HG03064 (cell line): Measurements from ENCODE around the gene TASP1.
A peak's percentile ranks its signal among the peaks of the same experiment; 100 is the strongest.
"Not testable (repeated sequence)": the region's sequence is repeated elsewhere in the genome, so short reads cannot be mapped to it uniquely, and the experiment has no call there.

Experiments used
- ATAC-seq: cut with Tn5 transposase; IDR thresholded peaks from one replicate; pipeline ENCODE4 v1.9.1; 2021; ENCODE audit warnings: low read depth; ENCODE audit not compliant: unreplicated experiment

Gene TASP1, protein sequence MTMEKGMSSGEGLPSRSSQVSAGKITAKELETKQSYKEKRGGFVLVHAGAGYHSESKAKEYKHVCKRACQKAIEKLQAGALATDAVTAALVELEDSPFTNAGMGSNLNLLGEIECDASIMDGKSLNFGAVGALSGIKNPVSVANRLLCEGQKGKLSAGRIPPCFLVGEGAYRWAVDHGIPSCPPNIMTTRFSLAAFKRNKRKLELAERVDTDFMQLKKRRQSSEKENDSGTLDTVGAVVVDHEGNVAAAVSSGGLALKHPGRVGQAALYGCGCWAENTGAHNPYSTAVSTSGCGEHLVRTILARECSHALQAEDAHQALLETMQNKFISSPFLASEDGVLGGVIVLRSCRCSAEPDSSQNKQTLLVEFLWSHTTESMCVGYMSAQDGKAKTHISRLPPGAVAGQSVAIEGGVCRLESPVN

DNA sequence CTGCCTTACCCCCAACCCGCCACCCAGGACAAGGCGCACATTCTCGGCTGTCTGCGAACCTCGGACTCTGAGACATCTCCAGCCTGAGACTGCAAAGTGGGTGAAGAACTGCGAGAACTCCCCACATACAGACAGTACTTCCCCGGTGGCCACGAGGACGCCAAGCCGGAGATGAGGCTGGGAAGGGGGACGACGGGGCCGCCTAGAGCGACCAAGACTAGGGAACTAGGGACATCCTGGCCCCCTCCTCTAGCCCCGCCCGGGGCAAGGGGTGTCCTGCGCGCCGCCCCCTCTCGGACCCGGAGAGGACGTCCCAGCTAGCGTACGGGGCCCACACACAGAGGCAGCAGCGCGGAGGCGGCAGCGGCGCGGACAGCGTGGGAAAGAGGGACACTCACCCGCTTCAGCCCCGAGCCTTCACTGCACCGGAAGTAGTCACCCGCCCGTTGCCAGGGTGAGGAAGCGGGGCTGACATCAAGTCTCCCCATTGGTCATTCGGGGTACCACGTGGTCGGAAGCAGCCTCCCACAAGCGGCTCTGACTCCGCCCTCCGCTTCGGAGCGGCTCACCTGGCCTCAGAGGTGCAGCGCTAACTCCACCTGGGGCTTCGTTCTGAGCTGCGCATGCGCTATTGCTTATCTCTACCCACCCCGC, at the start of gene TASP1:
TSS of gene TASP1 (minus strand) at position 437 of the 654 bp plus-strand sequence. CDS start 8,854 bp downstream, outside the sequence.
- ATAC-seq = peak; percentile 100

- no peak for ATAC-seq
Measured at GRCh38 chr20:13687815-13688214, 49.1 kb upstream of the TASP1 start.

DNA sequence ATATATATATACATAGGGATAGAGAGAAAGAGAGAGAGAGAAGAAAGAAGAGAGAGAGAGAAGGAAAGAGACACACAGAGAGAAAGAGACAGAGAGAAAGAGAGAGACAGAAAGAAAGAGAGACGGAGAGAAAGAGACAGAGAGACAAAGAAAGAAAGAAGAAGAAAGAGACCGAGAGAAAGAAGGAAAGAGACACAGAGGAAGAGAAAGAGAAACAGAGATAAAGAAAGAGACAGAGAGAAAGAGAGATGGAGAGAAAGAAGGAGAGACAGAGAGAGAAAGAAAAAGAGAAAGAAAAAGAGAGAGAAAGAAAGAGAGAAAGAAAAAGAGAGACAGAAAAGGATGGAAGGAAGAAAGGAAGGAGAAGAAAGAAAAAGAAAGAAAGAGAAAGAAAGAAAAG, 46.9 kb upstream of the TASP1 start:
- no peak for ATAC-seq

GRCh38 chr20:13684566-13685222, 46.0 kb upstream of the TASP1 start:
- ATAC-seq = peak; percentile 77

DNA sequence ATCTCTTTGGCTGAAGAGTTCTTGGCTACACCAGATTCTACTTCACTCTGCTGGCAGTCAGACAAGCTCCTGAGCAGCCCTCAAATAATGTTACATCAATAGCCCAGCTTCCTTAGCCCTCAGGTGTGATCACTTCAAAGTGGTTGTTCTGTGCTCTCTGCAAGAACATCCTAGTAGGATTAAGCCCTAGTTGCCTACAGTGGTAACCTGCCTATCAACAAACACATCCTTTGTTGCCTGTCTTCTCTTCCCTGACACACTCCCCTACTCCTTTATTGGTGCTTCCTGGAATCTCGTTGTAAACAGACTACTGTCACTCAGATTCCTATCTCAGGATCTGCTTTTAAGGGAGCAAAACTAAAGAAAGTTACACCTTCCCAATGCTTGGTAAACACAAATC, 45.1 kb upstream of the TASP1 start:
- no peak for ATAC-seq

- ATAC-seq = peak; percentile 61
Measured at GRCh38 chr20:13681248-13682125, 42.8 kb upstream of the TASP1 start.

DNA sequence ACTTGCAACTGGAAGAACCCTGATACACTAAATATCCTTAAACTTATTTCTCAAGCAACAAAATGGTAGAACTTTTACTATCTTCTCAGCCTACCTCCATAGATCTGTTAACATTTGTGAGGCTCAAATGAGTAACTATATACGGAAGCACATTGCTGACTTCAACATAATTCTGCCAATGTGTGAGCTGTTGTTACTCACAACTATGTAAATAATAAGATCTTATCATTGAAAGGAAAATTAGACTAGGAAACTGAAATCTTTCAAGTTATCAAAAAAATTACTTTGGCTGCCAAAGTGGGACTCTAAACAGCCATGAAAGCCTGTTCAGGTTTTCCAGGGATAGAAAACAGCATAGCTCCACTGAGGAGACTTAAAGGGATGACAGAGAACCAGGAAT, 40.2 kb upstream of the TASP1 start:
- ATAC-seq = no peak

DNA sequence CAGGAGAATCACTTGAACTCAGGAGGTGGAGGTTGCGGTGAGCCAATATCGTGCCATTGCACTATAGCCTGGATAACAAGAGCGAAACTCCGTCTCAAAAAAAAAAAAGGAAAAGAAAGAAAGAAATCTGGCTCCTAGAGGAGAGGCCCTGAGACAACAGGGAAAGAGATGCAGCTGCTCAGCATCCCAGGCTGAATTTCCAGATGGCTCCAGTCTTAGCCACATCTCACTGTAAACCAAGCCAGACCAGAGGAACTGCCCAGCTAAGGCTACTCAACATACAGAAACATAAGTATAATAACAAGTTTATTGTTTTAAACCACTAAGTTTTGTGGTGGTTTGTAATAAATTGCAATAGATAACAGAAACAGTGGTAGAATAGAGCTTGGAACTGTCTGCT, 38.5 kb upstream of the TASP1 start:
- ATAC-seq = no peak

- no peak for ATAC-seq
Measured at GRCh38 chr20:13676682-13677081, 38.0 kb upstream of the TASP1 start.

DNA sequence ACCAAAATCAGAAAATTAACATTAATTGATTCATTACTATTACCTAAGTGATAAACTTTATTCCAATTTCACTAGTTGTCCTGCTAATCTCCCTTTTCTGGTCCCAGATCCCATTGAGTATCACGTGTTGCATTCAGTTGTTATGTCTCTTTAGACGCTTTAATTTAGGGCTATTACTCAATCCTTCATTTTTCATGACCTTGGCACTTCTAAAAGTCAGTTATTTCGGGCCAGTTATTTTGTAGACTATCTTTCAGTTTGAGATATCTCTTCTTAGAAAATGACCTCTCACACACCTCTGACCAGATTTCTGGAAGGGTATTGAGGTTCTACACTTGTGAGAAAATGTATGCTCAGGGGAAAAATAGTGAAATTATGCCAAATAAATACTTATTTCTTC, 34.0 kb upstream of the TASP1 start:
- ATAC-seq = no peak

DNA sequence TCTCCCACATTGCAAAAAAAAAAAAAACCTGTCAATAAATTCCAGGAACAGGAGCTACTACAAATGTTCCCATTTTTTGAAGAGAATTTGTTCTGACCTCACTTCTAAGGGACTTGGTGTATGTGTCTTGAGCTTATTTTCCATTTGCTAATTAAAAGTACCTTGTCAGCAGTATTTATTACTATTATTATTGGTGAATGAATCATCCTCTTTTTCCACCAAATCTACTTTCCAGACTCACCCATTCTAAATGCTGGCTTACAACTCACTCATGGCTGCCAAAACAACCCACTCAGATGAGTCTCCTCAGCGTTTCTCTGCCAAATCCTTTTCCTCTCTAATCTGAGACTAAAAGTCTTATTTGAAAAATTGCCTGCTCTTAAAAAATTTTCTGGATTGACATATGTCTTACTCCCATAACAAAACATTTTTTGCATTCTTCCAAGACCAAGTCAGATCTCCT, 33.2 kb upstream of the TASP1 start:
- ATAC-seq = no peak

- ATAC-seq = no peak
Measured at GRCh38 chr20:13671512-13671911, 32.8 kb upstream of the TASP1 start.

DNA sequence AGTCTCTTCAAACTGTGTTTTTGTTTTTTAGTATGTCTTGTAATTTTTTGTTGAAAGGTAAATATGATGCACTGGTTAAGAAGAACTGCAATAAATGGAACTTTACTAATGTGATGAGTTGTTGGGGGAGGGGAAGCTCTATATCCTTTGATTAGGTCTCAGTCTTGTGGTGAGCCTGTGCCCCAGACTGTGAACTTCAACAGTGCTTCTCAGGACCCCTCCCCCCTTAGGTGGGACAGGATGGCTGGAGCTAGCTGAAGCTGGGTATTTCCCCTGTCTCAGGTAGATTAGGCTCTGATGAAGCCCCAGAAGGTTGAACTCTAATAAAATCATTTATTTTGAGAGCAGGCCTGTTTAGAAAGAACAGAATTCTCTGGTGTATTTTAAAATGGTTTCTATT, 31.4 kb upstream of the TASP1 start:
- no peak for ATAC-seq

DNA sequence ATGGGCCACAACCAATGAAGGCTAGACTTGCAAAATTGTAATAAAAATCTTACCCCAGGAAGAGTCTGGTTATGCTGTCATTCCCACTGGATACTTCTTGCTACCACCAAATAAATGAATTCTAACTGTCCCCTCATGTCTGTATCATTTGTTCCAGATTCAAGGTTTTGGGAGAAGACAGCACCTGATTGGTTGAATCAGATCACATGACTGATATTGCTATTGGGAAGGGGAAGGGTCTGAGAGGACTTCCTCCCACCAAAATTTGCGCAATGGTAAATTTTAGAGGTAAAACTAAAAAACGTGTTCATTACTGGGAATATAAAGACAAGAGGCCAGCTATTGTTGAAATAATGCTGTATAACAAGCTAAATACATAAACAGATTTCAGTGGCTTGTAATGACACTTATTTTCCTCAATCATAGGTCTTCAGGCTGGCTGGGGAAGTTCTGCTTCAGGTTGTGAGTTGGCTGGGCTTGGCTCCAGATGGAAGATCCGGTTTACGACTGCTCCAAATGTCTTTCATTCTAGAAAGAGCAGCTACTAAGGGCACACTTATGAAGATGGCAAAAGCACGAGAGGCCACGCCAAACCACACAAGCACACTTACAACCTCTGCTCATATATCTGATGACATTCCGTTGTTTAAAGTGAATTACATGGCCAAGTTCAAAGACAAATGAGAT, 27.1 kb upstream of the TASP1 start:
- no peak for ATAC-seq

- ATAC-seq = no peak
Measured at GRCh38 chr20:13661070-13661685, 22.4 kb upstream of the TASP1 start.

DNA sequence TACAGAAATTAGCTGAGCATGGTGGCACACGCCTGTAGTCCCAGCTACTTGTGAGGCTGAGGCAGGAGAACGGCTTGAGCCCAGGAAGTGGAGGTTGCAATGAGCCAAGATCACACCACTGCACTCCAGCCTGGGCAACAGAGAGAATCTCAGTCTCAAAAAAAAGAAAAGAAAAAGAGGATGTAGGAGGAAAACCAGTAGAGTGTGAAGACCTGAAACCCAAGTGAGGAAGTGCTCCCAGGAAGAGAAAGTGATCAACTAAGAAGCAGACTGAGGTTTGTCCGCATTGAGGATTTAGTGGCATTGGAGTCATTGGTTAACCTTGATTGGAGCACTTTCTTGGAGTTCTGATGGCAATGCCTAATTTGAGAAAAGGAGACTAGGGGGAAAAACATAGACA, 20.6 kb upstream of the TASP1 start:
- ATAC-seq = peak; percentile 90

DNA sequence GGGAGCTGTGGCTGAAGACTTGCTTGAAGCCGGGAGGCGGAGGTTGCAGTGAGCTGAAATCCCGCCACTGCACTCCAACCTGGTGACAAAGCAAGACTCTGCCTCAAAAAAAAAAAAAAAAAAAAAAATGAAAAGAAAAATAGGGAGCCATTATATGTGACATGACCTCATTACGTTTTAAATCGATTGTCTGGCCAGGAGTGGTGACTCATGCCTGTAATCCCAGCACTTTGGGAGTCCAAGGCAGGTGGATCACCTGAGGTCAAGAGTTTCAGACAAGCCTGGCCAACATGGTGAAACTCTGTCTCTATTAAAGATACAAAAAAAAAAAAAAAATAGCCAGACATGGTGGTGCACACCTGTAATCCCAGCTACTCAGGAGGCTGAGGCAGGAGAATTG, 19.3 kb upstream of the TASP1 start:
- not testable (repeated sequence) for ATAC-seq

DNA sequence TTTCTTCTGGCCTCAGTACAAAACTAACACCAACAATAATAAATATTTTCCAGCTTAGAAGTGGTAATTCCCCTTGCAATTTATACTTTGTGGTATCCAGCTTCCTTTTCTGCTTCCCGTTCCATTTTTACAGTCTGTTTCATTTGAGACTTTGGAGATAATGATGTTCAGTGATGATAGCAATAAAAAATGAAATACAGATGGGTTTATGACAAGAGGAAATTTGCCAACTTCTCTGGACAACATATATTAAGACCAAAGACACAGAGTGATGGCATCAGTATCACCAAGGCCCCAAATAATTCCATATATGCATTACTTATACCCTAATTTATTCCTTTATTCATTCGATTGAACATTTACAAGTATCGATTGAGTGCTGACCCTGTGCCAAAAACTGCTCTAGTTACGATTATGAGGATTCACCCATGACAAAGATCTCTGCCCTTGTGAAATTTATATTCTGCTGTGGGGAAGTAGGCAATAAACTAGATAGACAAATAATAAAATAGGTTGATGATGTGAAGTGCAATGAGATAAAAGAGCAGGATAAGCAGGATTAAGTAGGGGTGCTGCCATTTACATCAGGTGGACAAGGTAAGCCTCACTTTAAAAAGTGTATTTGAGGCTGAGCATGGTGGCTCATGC, 18.1 kb upstream of the TASP1 start:
- ATAC-seq = no peak

DNA sequence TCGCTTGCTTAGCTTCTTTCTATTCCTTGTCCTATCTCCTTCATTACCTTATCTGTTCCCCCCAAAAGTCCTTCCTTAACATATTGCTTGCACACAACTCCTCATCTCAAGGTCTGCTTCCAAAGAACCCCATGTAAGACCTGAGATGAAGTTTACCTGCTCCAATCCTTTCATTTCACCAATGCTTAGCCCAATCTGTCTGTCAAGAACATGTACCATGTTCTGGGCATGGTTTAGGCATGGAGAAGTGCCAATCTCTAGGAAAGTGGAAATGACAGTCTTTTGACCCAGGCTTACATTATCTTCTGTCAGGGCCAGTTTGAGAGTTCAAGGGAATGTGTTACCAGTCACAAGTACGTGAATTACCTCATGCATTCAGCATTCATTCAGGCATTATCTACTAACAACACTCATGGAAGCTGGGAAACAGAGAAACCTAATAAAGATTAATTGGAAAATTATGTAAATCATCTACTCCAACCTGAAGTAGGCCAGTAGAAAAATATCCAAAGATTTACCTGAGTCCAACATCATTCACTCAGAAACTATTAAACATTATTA, 15.8 kb upstream of the TASP1 start:
- ATAC-seq = no peak
